ENCODE results near the gene KBTBD4. TPM values are rescaled to one million over a fixed set of nuclear protein-coding genes. Genes with fewer than 3 reads are reported as not detected.

The KBTBD4 gene
- total RNA-seq, 2 experiments from 2014 or later: 11.9 to 18.4 TPM

DNA sequence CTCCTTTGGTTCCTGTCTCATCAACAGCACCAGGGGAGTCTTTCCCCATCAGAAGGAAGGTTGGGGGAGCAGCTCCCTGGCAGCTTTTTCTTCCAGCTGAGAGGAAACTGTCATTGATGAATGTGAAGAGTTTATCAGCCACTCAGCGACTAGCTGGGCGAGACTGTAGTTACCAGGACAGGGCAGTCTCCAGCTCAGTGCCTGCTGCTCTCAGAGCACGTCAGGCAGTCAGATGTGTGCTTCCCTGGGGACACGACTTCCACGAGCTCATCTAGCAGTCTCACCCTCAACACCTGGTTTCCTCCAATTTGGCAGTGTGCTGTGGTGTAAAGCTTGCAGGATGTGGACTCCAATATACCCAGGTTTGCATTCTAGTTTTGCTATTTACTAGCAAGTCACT, 28.0 kb upstream of the KBTBD4 start:
- Mint-ChIP-seq H3K36me3 (ENCODE audit: low read depth) (no peaks in the 10 kb centered on the region), H3K9me3 (ENCODE audit: low read depth) (no peaks in the 10 kb centered on the region), H3K27me3 (no peaks in the 10 kb centered on the region), H3K4me1 (no peaks in the 10 kb centered on the region), H3K4me3 (no peak overlapping the region), H3K27ac (no peak overlapping the region)
- ATAC-seq (no peak), DNase-seq (no peak)
- intact Hi-C loops (cut with DNase I, micrococcal nuclease): no loop called here
- ChIA-PET CTCF (interaction anchor here (1.1 to 1.5 kb wide), 3 partner anchors 10 to 51 kb away, joined by 3 to 4 read pairs (median 3); no protein-coding TSS in a partner anchor), POLR2A (no interaction called here)

DNA sequence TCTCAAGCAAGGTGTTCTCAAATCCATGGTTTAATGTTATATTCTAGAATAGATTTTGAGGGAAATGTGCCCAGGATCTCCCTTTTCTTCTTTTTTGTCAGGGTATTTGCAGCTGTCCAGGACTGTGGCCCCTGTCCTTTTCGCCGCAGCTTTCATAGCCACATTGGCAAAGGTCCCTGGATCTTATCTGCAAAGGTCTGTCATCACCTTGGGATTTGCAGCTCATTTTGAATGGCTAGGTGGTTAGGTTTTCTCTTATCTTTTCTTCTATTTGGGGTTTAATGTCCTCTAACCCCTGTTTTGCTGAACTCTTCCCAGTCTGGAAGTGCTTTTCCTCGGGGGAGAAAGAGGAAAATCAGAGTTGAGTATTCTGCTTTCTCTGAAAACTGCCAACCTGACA, 27.2 kb upstream of the KBTBD4 start:
- Mint-ChIP-seq H3K27ac (no peak overlapping the region), H3K27me3 (no peaks in the 10 kb centered on the region), H3K9me3 (ENCODE audit: low read depth) (no peaks in the 10 kb centered on the region), H3K4me3 (no peak overlapping the region), H3K36me3 (ENCODE audit: low read depth) (no peaks in the 10 kb centered on the region), H3K4me1 (no peaks in the 10 kb centered on the region)
- ChIA-PET POLR2A (no interaction called here), CTCF (interaction anchor here (1.3 to 1.5 kb wide), 2 partner anchors 10 kb away, joined by 3 to 4 read pairs; no protein-coding TSS in a partner anchor)
- no peak for DNase-seq
- intact Hi-C loops (cut with DNase I, micrococcal nuclease): no loop called here
- ATAC-seq: no peak

DNA sequence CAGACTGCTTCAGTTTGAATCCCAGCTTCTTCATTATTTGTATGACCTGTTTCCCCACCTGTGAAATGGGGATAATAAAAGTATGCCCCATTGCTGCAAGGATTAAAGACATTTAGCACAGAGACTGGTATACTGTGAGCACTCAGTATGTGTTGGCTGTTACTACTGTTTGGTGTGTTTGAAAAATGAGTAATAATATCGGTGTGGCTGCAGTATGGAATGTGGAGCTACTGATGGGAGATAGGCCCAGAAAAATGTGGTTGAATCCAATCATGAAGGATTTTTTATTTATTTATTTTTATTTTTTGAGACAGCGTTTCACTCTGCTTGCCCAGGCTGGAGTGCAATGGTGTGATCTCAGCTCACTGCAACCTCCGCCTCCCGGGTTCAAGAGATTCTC, 24.5 kb upstream of the KBTBD4 start:
- CTCF ChIA-PET: no interaction called here
- ATAC-seq: no peak
- H3K27me3 Mint-ChIP-seq: no peaks in the 10 kb centered on the region
- intact Hi-C loops (cut with DNase I, micrococcal nuclease): no loop called here
- H3K9me3 Mint-ChIP-seq (ENCODE audit: low read depth): no peaks in the 10 kb centered on the region
- no peaks in the 10 kb centered on the region for H3K4me1 Mint-ChIP-seq
- H3K36me3 Mint-ChIP-seq (ENCODE audit: low read depth): no peaks in the 10 kb centered on the region
- no peak overlapping the region for H3K27ac Mint-ChIP-seq
- POLR2A ChIA-PET: no interaction called here
- DNase-seq: no peak
- H3K4me3 Mint-ChIP-seq: no peak overlapping the region

DNA sequence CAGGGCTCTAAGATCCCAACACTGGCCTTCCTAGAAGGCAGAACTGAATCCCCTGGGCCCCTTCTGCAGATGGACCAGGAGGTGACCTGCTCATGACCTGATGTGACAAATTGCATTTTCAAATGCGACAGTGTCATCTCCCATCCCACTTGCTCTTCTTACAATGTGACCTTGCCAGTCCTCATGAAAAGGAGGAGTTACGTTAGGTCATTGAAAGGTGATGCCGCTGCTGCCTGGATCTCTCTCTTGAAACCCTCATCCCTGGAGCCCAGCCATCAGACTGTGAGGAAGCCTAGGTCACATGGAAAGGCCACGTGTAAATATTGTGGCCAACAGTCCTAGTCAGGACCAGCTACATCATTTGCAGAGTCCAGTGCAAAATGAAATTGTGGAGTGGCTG, 21.1 kb upstream of the KBTBD4 start:
- POLR2A ChIA-PET: no interaction called here
- H3K27me3 Mint-ChIP-seq: peaks cover 6% of the 10 kb centered on the region

DNA sequence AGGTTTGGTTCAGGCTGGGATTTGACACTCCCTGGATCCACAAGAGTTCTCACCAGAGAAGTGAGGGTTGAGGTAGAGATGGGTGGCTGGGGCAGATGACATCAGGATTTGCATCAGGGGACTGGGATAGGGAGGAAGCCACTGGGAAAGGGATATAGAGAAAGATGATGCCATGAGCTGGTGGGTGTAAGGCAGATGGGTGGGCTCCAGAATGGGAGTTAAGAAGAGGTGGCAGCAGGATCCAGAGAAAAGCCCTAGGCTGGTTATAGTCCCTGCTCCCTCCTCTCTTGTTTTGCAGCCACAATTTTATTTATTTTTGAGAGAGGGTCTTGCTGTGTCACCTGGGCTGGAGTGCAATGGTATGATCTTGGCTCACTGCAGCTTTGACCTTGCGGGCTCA, 17.2 kb upstream of the KBTBD4 start:
- Mint-ChIP-seq H3K27me3 (peaks cover 29% of the 10 kb centered on the region), H3K36me3 (ENCODE audit: low read depth) (no peaks in the 10 kb centered on the region), H3K4me1 (peaks cover 4% of the 10 kb centered on the region), H3K4me3 (no peak overlapping the region), H3K27ac (no peak overlapping the region), H3K9me3 (ENCODE audit: low read depth) (no peaks in the 10 kb centered on the region)
- no peak for DNase-seq
- no peak for ATAC-seq
- POLR2A ChIA-PET: interaction anchor here (0.7 kb wide), 1 partner anchor 41 kb away, joined by 3 read pairs; no protein-coding TSS in a partner anchor
- CTCF ChIA-PET: interaction anchor here (0.8 to 1.3 kb wide), 2 partner anchors 10 to 38 kb away, joined by 3 read pairs; no protein-coding TSS in a partner anchor
- intact Hi-C loops (cut with DNase I, micrococcal nuclease): no loop called here

More for the DNA sequence above, 21.1 kb upstream of the KBTBD4 start:
- Mint-ChIP-seq H3K4me1 (no peaks in the 10 kb centered on the region), H3K36me3 (ENCODE audit: low read depth) (no peaks in the 10 kb centered on the region), H3K9me3 (ENCODE audit: low read depth) (no peaks in the 10 kb centered on the region), H3K4me3 (no peak overlapping the region), H3K27ac (no peak overlapping the region)
- CTCF ChIA-PET: no interaction called here
- ATAC-seq: no peak
- intact Hi-C loops (cut with DNase I, micrococcal nuclease): no loop called here
- DNase-seq: no peak

DNA sequence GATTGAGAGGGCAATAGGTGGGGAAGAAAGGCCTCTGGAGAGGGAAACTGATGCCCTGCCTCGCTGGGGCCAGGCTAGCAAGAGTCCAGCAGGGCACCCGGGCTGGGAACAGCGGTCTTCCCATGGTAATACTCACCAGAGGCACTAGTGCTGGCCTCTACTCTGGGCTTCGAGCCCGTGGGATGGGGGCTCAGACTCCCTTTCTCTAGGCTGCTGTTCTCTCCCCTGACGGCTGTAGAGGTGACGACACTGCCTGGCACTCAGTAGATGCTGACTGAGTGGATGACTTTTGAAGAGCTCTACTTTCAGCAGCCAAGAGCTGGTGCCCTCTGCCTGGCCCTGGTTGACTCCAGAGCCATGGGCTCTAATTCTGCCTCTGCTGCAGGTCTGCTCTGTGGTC, 16.3 kb upstream of the KBTBD4 start:
- Mint-ChIP-seq H3K27me3 (peaks cover 29% of the 10 kb centered on the region), H3K4me1 (peaks cover 4% of the 10 kb centered on the region), H3K27ac (no peak overlapping the region), H3K4me3 (no peak overlapping the region), H3K36me3 (ENCODE audit: low read depth) (no peaks in the 10 kb centered on the region), H3K9me3 (ENCODE audit: low read depth) (no peaks in the 10 kb centered on the region)
- intact Hi-C loops (cut with DNase I, micrococcal nuclease): no loop called here
- POLR2A ChIA-PET: interaction anchor here (0.6 kb wide), 2 partner anchors 21 to 295 kb away, joined by 4 to 6 read pairs; no protein-coding TSS in a partner anchor
- ATAC-seq: no peak
- DNase-seq: no peak
- CTCF ChIA-PET: interaction anchor here (1.1 to 1.3 kb wide), 2 partner anchors 11 to 13 kb away, joined by 3 to 4 read pairs; no protein-coding TSS in a partner anchor

DNA sequence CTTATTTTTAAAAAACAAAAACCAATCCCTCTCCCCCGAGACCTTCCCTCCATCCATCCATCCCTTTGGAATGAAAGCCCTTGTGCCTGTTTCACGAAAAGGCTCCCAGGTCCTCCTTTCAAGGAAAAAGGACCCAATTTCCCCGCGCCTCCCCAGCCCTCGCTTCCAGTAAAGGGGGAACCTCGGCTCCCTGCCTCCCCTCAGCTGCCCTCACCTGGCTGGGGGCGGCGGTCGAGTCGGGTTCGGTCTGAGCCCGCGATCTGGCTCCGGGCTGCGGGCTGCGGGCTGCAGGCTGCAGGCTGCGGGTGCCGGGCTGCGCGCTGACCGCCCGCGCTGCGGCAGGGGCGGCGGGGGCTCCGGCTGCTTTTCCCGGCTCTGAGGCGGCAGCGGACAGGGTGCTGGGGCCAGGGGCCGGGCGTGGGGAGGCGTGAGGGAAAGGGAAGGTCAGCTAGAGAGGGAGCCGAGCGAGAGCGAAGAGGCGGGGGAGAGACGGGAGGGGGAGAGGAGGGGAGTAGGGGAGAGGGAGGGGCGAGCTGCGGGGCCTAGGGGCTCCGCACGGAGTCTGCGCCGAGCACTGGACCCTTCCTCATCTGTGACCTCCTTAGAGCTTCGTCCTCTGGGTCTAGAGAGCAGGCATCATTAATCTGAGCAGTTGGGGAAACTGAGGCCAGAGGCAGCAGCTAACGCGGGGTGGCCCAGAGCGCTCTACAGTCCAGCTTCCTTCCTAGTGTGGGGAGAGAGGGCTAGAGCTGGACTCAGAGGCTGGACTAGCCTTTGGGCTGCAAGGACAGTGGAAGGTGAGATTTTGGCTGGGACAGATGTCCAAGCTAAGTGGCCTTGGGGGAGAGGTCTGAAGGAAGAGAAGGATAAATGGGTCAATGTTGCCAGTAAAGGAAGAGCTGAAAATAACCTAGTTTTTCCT, 15.4 kb upstream of the KBTBD4 start, which contains the start of gene C1QTNF4:
C1QTNF4 (minus strand) TSS at position 478 of the 922 bp plus-strand sequence. CDS start 3,601 bp downstream, outside the sequence.
- CTCF ChIA-PET: interaction anchor here (1.1 to 1.4 kb wide), 2 partner anchors 14 to 221 kb away, joined by 3 to 4 read pairs; no protein-coding TSS in a partner anchor
- ATAC-seq (no peak), DNase-seq (no peak)
- no peak within 1 kb of the TSS for H3K4me3 Mint-ChIP-seq
- H3K36me3 Mint-ChIP-seq (ENCODE audit: low read depth): no peaks in the 10 kb centered on the region
- intact Hi-C loops (cut with DNase I, micrococcal nuclease): no loop called here
- H3K27me3 Mint-ChIP-seq: peaks cover 29% of the 10 kb centered on the region
- H3K9me3 Mint-ChIP-seq (ENCODE audit: low read depth): no peaks in the 10 kb centered on the region
- H3K27ac Mint-ChIP-seq: no peak within 1 kb of the TSS
- POLR2A ChIA-PET: interaction anchor here (0.6 to 0.7 kb wide), 2 partner anchors 294 to 361 kb away, joined by 3 to 6 read pairs; no protein-coding TSS in a partner anchor
- H3K4me1 Mint-ChIP-seq: peaks cover 4% of the 10 kb centered on the region

DNA sequence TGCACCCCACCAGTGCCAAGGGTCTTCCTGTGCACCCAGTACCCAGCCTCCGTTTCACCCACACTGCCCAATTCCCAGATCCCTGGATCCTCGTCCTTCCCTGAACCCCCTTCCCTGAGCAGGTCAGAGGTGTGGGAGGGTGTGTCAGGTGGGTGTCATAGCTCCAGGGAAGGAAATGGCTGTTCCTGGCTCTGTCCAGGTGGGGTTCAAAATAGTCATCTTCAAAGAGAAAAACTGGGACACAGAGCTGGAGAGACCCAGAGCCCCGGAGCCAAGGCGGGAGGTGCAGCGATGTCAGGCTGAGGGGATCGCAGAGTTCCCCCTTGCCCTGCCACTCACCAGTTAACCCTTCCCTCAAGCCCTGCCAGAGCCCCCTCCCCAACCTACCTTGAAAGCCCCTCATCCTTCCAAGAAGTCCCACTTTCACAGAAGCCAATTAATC, 14.7 kb upstream of the KBTBD4 start:
- ATAC-seq (no peak), DNase-seq (no peak)
- peaks cover 29% of the 10 kb centered on the region for H3K27me3 Mint-ChIP-seq
- no peak overlapping the region for H3K27ac Mint-ChIP-seq
- H3K9me3 Mint-ChIP-seq (ENCODE audit: low read depth): no peaks in the 10 kb centered on the region
- ChIA-PET CTCF (interaction anchor here (0.8 to 1.4 kb wide), 3 partner anchors 77 to 220 kb away, joined by 3 read pairs; no protein-coding TSS in a partner anchor), POLR2A (interaction anchor here (0.7 to 1.3 kb wide), 2 partner anchors 15 to 360 kb away, joined by 3 read pairs; no protein-coding TSS in a partner anchor)
- intact Hi-C loops (cut with DNase I, micrococcal nuclease): no loop called here
- no peak overlapping the region for H3K4me3 Mint-ChIP-seq
- peaks cover 4% of the 10 kb centered on the region for H3K4me1 Mint-ChIP-seq
- H3K36me3 Mint-ChIP-seq (ENCODE audit: low read depth): no peaks in the 10 kb centered on the region

DNA sequence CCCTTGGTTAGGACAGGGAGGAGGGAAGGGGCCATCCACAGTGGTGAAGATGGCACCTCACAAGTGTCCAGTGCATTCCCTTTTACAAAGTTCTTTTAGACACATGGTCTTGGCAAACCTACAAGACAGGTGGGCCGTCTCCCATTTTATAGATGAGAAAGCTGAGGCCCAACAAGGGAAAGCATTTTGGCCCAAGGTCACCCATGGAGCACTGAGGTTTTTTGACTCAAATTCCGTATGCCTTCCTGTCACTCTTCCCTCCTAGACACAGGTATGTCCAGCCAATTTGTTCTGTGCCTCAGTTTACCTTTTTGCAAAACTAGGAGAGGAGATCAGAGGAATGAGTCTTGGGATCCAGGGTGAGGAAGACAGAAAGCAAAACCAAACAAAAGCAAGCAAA, 14.2 kb upstream of the KBTBD4 start:
- ATAC-seq: no peak
- POLR2A ChIA-PET: interaction anchor here (1.3 kb wide), 1 partner anchor 15 kb away, joined by 3 read pairs; no protein-coding TSS in a partner anchor
- peaks cover 4% of the 10 kb centered on the region for H3K4me1 Mint-ChIP-seq
- peaks cover 29% of the 10 kb centered on the region for H3K27me3 Mint-ChIP-seq
- H3K27ac Mint-ChIP-seq: no peak overlapping the region
- H3K4me3 Mint-ChIP-seq: no peak overlapping the region
- no peaks in the 10 kb centered on the region for H3K9me3 Mint-ChIP-seq (ENCODE audit: low read depth)
- intact Hi-C loops (cut with DNase I, micrococcal nuclease): no loop called here
- no peaks in the 10 kb centered on the region for H3K36me3 Mint-ChIP-seq (ENCODE audit: low read depth)
- CTCF ChIA-PET: interaction anchor here (0.8 to 1.4 kb wide), 3 partner anchors 77 to 219 kb away, joined by 3 read pairs; no protein-coding TSS in a partner anchor
- DNase-seq: no peak

DNA sequence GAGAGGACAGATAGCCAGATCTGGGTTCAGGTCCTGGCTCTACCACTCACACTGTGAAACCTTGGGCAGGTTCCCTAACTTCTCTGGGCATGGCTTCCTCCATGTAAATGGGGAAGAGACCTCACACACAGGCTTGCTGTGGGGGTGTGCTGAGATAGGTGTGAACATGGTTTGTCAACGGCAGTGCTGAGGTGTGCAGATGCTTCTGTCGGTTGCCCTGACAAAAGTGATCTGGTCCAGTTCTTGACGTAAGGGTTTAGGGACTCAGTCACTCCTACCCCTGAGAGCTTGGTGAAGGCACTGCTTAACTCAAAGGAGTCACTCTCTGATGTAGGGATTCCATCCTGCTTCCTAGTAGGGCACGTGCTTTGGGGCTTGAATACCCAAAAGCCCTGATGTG, 13.5 kb upstream of the KBTBD4 start:
- no peaks in the 10 kb centered on the region for H3K36me3 Mint-ChIP-seq (ENCODE audit: low read depth)
- ATAC-seq: no peak
- peaks cover 29% of the 10 kb centered on the region for H3K27me3 Mint-ChIP-seq
- H3K4me3 Mint-ChIP-seq: no peak overlapping the region
- DNase-seq: no peak
- H3K27ac Mint-ChIP-seq: no peak overlapping the region
- no peaks in the 10 kb centered on the region for H3K9me3 Mint-ChIP-seq (ENCODE audit: low read depth)
- CTCF ChIA-PET: interaction anchor here (0.9 to 1.0 kb wide), 2 partner anchors 49 to 76 kb away, joined by 3 read pairs; no protein-coding TSS in a partner anchor
- POLR2A ChIA-PET: interaction anchor here (1.3 kb wide), 1 partner anchor 14 kb away, joined by 3 read pairs; no protein-coding TSS in a partner anchor
- H3K4me1 Mint-ChIP-seq: peaks cover 4% of the 10 kb centered on the region
- intact Hi-C loops (cut with DNase I, micrococcal nuclease): no loop called here

DNA sequence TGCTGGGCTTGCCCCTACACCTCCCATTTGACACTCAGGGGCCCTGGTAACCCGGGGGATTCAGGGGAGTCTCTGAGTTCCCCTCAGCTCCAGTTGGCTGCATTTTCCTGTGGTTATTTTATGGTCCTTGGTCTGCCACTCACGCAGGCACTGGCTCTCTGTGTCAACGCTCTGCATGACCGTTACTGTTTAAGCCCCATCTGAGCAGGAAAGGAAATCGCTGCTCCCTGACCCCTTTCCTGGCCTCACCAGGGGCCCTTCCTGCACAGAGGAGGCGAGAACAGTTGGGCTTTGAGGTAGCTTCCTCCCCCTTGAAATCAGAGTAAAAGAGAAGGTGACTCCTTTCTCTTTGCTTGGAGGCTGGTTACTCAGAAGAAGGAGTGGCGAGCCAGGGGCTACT, 13.0 kb upstream of the KBTBD4 start:
- peaks cover 29% of the 10 kb centered on the region for H3K27me3 Mint-ChIP-seq
- ATAC-seq (peak; percentile 33), DNase-seq (no peak)
- intact Hi-C loops (cut with DNase I, micrococcal nuclease): no loop called here
- no peak overlapping the region for H3K27ac Mint-ChIP-seq
- H3K4me3 Mint-ChIP-seq: no peak overlapping the region
- ChIA-PET CTCF (interaction anchor here (1.0 kb wide), 1 partner anchor 49 kb away, joined by 3 read pairs; no protein-coding TSS in a partner anchor), POLR2A (no interaction called here)
- peaks cover 4% of the 10 kb centered on the region for H3K4me1 Mint-ChIP-seq
- no peaks in the 10 kb centered on the region for H3K9me3 Mint-ChIP-seq (ENCODE audit: low read depth)
- no peaks in the 10 kb centered on the region for H3K36me3 Mint-ChIP-seq (ENCODE audit: low read depth)

All from activated CD4-positive, alpha-beta T cell treated with anti-CD3 and anti-CD28 coated beads for 36 hours (primary cell).